ENCODE measurements around the gene NAPA.

Gene NAPA

DNA sequence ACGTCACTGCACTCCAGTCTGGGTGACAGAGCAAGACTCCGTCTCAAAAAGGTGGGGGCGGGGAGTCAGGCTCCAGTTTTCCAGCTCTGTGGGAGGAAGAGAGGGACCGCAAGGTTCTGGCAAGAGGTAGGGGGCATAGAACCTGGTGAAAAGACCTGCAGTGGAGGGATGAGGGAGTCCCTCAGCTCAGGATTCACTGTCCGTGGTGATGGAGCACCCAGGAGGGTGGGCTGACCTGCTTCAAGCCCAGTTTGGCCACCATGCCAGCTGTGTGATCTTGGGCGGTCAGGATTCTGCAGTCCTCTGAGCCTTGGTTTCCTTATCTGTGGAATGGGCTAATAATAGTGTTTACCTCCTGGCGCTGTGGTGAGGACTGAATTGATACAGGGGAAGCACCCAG lies 64.4 kb downstream of the NAPA start:
- Histone ChIP-seq H3K23ac (ENCODE audit: low read length) (no peak overlapping the region), H2BK12ac (ENCODE audit: low read length) (no peak overlapping the region), H3K4me2 (ENCODE audit: low read length) (no peak overlapping the region), H3K18ac (ENCODE audit: low read length) (no peak overlapping the region), H2AK5ac (ENCODE audit: low read length) (no peak overlapping the region), H3K4me3 (ENCODE audit: low read depth, low read length) (no peak overlapping the region), H3K9me3 (ENCODE audit: insufficient read depth, low read depth, low read length) (peaks cover 23% of the 10 kb centered on the region), H3K79me2 (ENCODE audit: control insufficient read depth, insufficient read depth, low read length, poor library complexity) (no peaks in the 10 kb centered on the region), H4K91ac (ENCODE audit: low read depth, low read length) (no peak overlapping the region), H3K4ac (ENCODE audit: low read depth, low read length) (no peak overlapping the region), H3K4me1 (ENCODE audit: control insufficient read depth in 1 of 2, insufficient read depth in 2 of 2, low read length in 2 of 2) (peaks cover 7 to 11% of the 10 kb centered on the region in 2 experiments), H3K79me1 (ENCODE audit: low read length) (no peaks in the 10 kb centered on the region), H3K27ac (ENCODE audit: low read depth, low read length) (no peak overlapping the region), H2BK120ac (ENCODE audit: insufficient read depth, low read length, poor library complexity) (no peak overlapping the region), H4K8ac (ENCODE audit: low read depth, low read length) (no peak overlapping the region), H3K36me3 (ENCODE audit: control insufficient read depth in 1 of 2, insufficient read depth in 2 of 2, low read length in 2 of 2) (no peaks in the 10 kb centered on the region), H3K14ac (ENCODE audit: low read length) (no peak overlapping the region), H3K9ac (ENCODE audit: low read length) (no peak overlapping the region), H2AFZ (ENCODE audit: insufficient read depth, low read length, poor library complexity) (no peak overlapping the region), H2BK5ac (ENCODE audit: low read depth, low read length, poor library complexity) (no peak overlapping the region), H4K12ac (ENCODE audit: low read depth, low read length) (no peak overlapping the region), H3K27me3 (ENCODE audit: insufficient read depth, low read length) (peaks cover 24% of the 10 kb centered on the region)
- DNase-seq = no peak
- WGBS (ENCODE audit: extremely low coverage, insufficient coverage, insufficient read length) = no CpG with 5 or more reads among the region's 7 CpGs

DNA sequence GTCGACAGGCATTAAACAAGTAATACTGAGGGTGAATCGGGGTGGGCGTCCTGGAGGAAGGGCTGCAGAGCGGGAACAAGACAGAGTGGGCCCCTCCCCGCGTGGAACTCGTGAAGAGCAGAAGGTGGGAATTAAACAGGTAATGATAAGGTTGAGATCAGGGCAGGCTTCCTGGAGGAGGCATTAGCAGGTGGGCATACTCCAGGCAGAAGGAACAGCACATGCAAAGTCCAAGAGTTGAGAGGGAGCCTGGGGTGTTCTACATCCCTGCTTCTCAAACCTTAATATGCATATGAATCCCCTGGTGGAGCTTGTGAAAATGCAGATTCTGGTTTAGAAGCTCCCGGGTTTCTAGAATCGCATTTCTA lies 66.5 kb downstream of the NAPA start:
- WGBS (ENCODE audit: extremely low coverage, insufficient coverage, insufficient read length) = no CpG with 5 or more reads among the region's 9 CpGs
- peaks cover 23% of the 10 kb centered on the region for H3K9me3 ChIP-seq (ENCODE audit: insufficient read depth, low read depth, low read length)
- no peak overlapping the region for H2BK120ac ChIP-seq (ENCODE audit: insufficient read depth, low read length, poor library complexity)
- H2AK5ac ChIP-seq (ENCODE audit: low read length) = no peak overlapping the region
- no peak overlapping the region for H3K27ac ChIP-seq (ENCODE audit: low read depth, low read length)
- H3K4me3 ChIP-seq (ENCODE audit: low read depth, low read length) = no peak overlapping the region
- peaks cover 7 to 11% of the 10 kb centered on the region in 2 experiments for H3K4me1 ChIP-seq (ENCODE audit: control insufficient read depth in 1 of 2, insufficient read depth in 2 of 2, low read length in 2 of 2)
- H3K14ac ChIP-seq (ENCODE audit: low read length) = no peak overlapping the region
- no peak overlapping the region for H3K9ac ChIP-seq (ENCODE audit: low read length)
- H3K23ac ChIP-seq (ENCODE audit: low read length) = no peak overlapping the region
- H3K79me2 ChIP-seq (ENCODE audit: control insufficient read depth, insufficient read depth, low read length, poor library complexity) = no peaks in the 10 kb centered on the region
- H2BK12ac ChIP-seq (ENCODE audit: low read length) = no peak overlapping the region
- no peak overlapping the region for H3K4ac ChIP-seq (ENCODE audit: low read depth, low read length)
- no peak overlapping the region for H3K4me2 ChIP-seq (ENCODE audit: low read length)
- no peak overlapping the region for H4K12ac ChIP-seq (ENCODE audit: low read depth, low read length)
- no peaks in the 10 kb centered on the region for H3K79me1 ChIP-seq (ENCODE audit: low read length)
- H3K18ac ChIP-seq (ENCODE audit: low read length) = no peak overlapping the region
- no peak for DNase-seq
- H2AFZ ChIP-seq (ENCODE audit: insufficient read depth, low read length, poor library complexity) = no peak overlapping the region
- H3K36me3 ChIP-seq (ENCODE audit: control insufficient read depth in 1 of 2, insufficient read depth in 2 of 2, low read length in 2 of 2) = no peaks in the 10 kb centered on the region
- H4K91ac ChIP-seq (ENCODE audit: low read depth, low read length) = no peak overlapping the region
- peaks cover 25% of the 10 kb centered on the region for H3K27me3 ChIP-seq (ENCODE audit: insufficient read depth, low read length)
- no peak overlapping the region for H2BK5ac ChIP-seq (ENCODE audit: low read depth, low read length, poor library complexity)
- H4K8ac ChIP-seq (ENCODE audit: low read depth, low read length) = no peak overlapping the region

DNA sequence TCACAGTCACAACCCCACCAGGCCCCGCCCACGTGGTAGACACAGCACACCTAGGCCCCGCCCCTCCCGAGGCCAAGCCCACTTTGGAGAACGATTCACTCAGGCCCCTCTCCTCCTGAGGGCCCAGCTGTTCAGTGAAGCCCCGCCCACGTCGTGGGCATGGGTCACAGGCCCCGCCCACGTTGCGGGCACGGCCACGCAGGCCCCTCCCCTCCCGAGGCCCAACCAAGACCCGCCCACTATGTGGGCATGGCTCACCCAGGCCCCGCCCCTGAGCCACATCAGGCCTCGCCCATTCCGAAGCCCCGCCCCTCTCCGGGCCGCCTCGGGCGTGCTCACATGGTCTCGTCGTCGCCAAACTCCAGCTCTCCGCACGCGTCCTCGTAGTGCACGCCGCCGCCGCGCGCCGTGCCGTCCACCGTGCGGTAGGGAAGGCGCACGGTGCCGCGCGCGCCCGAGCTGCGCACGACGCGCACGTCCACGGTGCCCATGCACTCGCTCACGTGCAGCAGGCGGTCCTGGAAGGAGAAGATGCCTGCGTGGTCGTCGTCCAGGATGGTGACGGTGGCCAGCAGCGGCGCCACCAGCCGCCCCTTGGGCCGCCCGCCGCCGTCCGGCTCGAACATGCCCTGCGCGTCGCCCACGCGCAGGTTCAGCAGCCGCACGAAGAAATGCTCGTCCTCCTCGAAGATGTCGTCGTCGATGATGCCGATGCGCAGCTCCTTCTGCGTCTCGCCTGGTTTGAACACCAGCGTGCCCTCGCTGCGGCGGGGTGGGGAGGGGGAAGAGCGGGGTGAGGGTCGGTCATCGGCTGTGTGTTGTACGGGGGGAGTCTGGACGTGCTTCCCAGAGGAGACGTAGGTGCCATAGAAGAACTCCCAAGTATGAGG lies 67.1 kb downstream of the NAPA start:
- H3K14ac ChIP-seq (ENCODE audit: low read length) = no peak overlapping the region
- peaks cover 23% of the 10 kb centered on the region for H3K9me3 ChIP-seq (ENCODE audit: insufficient read depth, low read depth, low read length)
- H3K79me2 ChIP-seq (ENCODE audit: control insufficient read depth, insufficient read depth, low read length, poor library complexity) = no peaks in the 10 kb centered on the region
- no peak overlapping the region for H2BK120ac ChIP-seq (ENCODE audit: insufficient read depth, low read length, poor library complexity)
- peak in 1 of 2 donors; percentile 29 for DNase-seq
- H3K36me3 ChIP-seq (ENCODE audit: control insufficient read depth in 1 of 2, insufficient read depth in 2 of 2, low read length in 2 of 2) = no peaks in the 10 kb centered on the region
- H2BK12ac ChIP-seq (ENCODE audit: low read length) = no peak overlapping the region
- no peak overlapping the region for H2AFZ ChIP-seq (ENCODE audit: insufficient read depth, low read length, poor library complexity)
- H3K4ac ChIP-seq (ENCODE audit: low read depth, low read length) = no peak overlapping the region
- peak overlapping the region; percentile 31 for H3K4me2 ChIP-seq (ENCODE audit: low read length)
- H4K8ac ChIP-seq (ENCODE audit: low read depth, low read length) = no peak overlapping the region
- H2AK5ac ChIP-seq (ENCODE audit: low read length) = no peak overlapping the region
- no peak overlapping the region for H3K18ac ChIP-seq (ENCODE audit: low read length)
- H2BK5ac ChIP-seq (ENCODE audit: low read depth, low read length, poor library complexity) = no peak overlapping the region
- peak overlapping the region; percentile 49 for H3K4me3 ChIP-seq (ENCODE audit: low read depth, low read length)
- no peak overlapping the region for H4K91ac ChIP-seq (ENCODE audit: low read depth, low read length)
- no peak overlapping the region for H3K9ac ChIP-seq (ENCODE audit: low read length)
- H3K4me1 ChIP-seq (ENCODE audit: control insufficient read depth in 1 of 2, insufficient read depth in 2 of 2, low read length in 2 of 2) = peaks cover 7 to 11% of the 10 kb centered on the region in 2 experiments
- no CpG with 5 or more reads among the region's 95 CpGs for WGBS (ENCODE audit: extremely low coverage, insufficient coverage, insufficient read length)
- H3K23ac ChIP-seq (ENCODE audit: low read length) = no peak overlapping the region
- no peaks in the 10 kb centered on the region for H3K79me1 ChIP-seq (ENCODE audit: low read length)
- no peak overlapping the region for H3K27ac ChIP-seq (ENCODE audit: low read depth, low read length)
- H3K27me3 ChIP-seq (ENCODE audit: insufficient read depth, low read length) = peaks cover 25% of the 10 kb centered on the region
- no peak overlapping the region for H4K12ac ChIP-seq (ENCODE audit: low read depth, low read length)

DNA sequence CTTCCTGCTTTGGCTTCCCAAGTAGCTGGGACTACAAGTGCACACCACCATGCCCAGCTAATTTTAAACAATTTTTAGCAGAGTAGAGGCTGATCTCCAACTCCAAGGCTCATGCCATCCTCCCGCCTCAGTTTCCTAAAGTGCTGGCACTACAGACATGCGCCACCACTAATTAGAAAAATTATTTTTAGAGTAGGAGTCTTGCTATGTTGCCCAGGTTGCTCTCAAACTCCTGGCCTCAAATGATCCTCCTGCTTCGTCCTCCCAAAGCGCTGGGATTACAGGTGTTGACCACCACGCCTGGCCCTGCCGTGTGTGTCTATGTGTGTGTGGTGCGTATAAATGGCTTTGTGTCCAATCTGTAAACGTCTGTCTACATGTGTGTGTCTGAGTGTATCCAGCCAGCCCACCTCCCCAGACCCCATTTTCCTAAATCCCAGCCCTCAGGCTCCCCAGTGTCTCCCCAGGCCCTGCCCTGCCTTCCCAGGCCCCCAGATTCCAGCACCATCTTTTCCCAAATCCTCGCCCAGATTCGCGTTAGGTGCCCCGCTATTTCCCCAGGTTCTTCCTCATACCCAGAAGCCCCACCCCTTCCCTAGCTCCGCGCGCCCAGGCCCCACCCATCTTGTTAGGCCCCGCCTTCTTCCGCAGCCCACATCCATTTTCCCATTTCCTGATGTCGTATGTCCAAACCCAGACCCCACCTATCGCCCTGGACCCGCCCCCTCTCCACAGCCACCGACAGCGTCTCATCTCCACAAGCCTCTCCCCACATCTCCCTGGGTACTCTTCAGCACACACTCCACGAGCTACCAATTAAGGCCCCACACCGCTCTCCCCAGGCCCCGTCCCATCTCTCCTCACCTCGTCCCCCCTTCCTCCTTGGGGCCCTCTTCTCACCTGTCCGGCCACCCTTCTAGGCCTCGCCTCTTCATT lies 68.1 kb downstream of the NAPA start:
- no CpG with 5 or more reads among the region's 28 CpGs for WGBS (ENCODE audit: extremely low coverage, insufficient coverage, insufficient read length)

More for the DNA sequence above, 68.1 kb downstream of the NAPA start:
- H3K27ac ChIP-seq (ENCODE audit: low read depth, low read length) = no peak overlapping the region
- H3K9me3 ChIP-seq (ENCODE audit: insufficient read depth, low read depth, low read length) = peaks cover 23% of the 10 kb centered on the region
- no peaks in the 10 kb centered on the region for H3K79me2 ChIP-seq (ENCODE audit: control insufficient read depth, insufficient read depth, low read length, poor library complexity)
- no peak for DNase-seq
- H3K14ac ChIP-seq (ENCODE audit: low read length) = no peak overlapping the region
- H4K91ac ChIP-seq (ENCODE audit: low read depth, low read length) = no peak overlapping the region
- H3K4me3 ChIP-seq (ENCODE audit: low read depth, low read length) = no peak overlapping the region
- no peak overlapping the region for H3K4me2 ChIP-seq (ENCODE audit: low read length)
- H3K36me3 ChIP-seq (ENCODE audit: control insufficient read depth in 1 of 2, insufficient read depth in 2 of 2, low read length in 2 of 2) = no peaks in the 10 kb centered on the region
- H2AFZ ChIP-seq (ENCODE audit: insufficient read depth, low read length, poor library complexity) = no peak overlapping the region
- no peak overlapping the region for H3K9ac ChIP-seq (ENCODE audit: low read length)
- no peak overlapping the region for H3K4ac ChIP-seq (ENCODE audit: low read depth, low read length)
- no peak overlapping the region for H2AK5ac ChIP-seq (ENCODE audit: low read length)
- H3K27me3 ChIP-seq (ENCODE audit: insufficient read depth, low read length) = peaks cover 25% of the 10 kb centered on the region
- peaks cover 7 to 11% of the 10 kb centered on the region in 2 experiments for H3K4me1 ChIP-seq (ENCODE audit: control insufficient read depth in 1 of 2, insufficient read depth in 2 of 2, low read length in 2 of 2)
- H3K23ac ChIP-seq (ENCODE audit: low read length) = no peak overlapping the region
- no peak overlapping the region for H4K8ac ChIP-seq (ENCODE audit: low read depth, low read length)
- H3K79me1 ChIP-seq (ENCODE audit: low read length) = no peaks in the 10 kb centered on the region
- H2BK5ac ChIP-seq (ENCODE audit: low read depth, low read length, poor library complexity) = no peak overlapping the region
- H3K18ac ChIP-seq (ENCODE audit: low read length) = no peak overlapping the region
- no peak overlapping the region for H2BK120ac ChIP-seq (ENCODE audit: insufficient read depth, low read length, poor library complexity)
- H4K12ac ChIP-seq (ENCODE audit: low read depth, low read length) = no peak overlapping the region
- H2BK12ac ChIP-seq (ENCODE audit: low read length) = no peak overlapping the region
